DND-41 (cell line): ENCODE data around the gene PTPRG.

Source experiments
- CTCF ChIP-seq: IDR thresholded peaks from 2 replicates; pipeline ENCODE4 v1.5.1; 2012; ENCODE audit warnings: borderline replicate concordance, low read length, moderate library complexity, mild to moderate bottlenecking; ENCODE audit not compliant: poor library complexity, severe bottlenecking; ENCODE audit errors: extremely low read depth
- EZH2 ChIP-seq: IDR thresholded peaks from 3 replicates; pipeline ENCODE4 v1.6.1; 2012; ENCODE audit warnings: borderline replicate concordance, low read depth, mild to moderate bottlenecking, moderate library complexity, low read length, inconsistent platforms; ENCODE audit not compliant: severe bottlenecking

DNA sequence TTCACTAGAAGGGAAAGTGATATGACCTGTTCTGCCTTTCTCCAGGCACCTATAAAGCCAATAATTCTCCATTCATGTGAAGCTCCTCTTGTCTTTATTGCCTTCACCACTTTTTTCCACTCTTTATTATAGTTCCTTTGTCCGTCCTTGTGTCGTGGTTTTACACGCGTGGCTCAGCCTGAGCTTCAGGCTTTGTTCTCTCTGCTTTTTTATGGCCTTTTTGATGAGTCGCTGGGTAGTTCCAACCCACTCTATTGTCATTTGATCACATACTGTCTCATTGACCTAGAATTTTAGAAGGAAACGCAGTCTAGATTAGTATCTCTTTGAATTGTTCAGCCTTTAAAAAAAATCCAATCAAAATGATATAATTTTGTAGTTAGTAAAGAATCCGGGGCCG is 403.2 kb downstream of the PTPRG start:
- TF ChIP-seq CTCF = no peak
- TF ChIP-seq EZH2 = no peak
